Measurements from ENCODE around the gene CPOX. TPM values are rescaled to one million over a fixed set of nuclear protein-coding genes. Genes with fewer than 3 reads are reported as not detected.
"Not testable (repeated sequence)": the region's sequence is repeated elsewhere in the genome, so short reads cannot be mapped to it uniquely, and the experiment has no call there.

CPOX gene
- total RNA-seq, 4 donors from 2014 or later, result 16.8 to 68.5 (median 36.0) TPM

DNA sequence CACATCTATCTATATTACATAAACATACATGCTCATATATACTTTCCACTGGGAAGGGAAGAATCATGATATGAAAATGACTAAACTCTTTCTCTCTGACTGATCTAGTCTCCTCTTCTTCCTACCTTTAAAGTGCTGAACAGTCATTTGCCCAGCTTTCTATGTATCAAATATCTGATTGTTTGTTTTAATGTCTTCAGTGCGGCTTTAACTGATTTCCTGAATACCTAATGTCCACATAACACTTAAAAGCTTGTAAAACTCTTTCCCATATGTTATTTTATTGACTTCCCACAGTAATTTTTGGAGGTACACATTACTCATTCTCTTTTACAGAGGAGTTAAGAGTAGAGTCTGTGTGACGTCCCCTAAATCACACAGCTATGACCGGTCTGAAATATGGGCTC lies 28.2 kb downstream of the CPOX start:
- TF ChIP-seq, protein P1, sequence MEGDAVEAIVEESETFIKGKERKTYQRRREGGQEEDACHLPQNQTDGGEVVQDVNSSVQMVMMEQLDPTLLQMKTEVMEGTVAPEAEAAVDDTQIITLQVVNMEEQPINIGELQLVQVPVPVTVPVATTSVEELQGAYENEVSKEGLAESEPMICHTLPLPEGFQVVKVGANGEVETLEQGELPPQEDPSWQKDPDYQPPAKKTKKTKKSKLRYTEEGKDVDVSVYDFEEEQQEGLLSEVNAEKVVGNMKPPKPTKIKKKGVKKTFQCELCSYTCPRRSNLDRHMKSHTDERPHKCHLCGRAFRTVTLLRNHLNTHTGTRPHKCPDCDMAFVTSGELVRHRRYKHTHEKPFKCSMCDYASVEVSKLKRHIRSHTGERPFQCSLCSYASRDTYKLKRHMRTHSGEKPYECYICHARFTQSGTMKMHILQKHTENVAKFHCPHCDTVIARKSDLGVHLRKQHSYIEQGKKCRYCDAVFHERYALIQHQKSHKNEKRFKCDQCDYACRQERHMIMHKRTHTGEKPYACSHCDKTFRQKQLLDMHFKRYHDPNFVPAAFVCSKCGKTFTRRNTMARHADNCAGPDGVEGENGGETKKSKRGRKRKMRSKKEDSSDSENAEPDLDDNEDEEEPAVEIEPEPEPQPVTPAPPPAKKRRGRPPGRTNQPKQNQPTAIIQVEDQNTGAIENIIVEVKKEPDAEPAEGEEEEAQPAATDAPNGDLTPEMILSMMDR (IDR thresholded peaks at IDR 0.05), result no peak
- no peak for TF ChIP-seq POLR2A (IDR thresholded peaks at IDR 0.05)
- Histone ChIP-seq H3K27ac (peak overlapping the region; percentile 2 to 65 (median 37)), H3K4me3 (no peak overlapping the region), H3K27me3 (no peaks in the 10 kb centered on the region), H3K9me3 (no peaks in the 10 kb centered on the region), H3K36me3 (no peaks in the 10 kb centered on the region), H3K4me1 (peaks cover 0 to 6% (median 1%) of the 10 kb centered on the region in 4 donors)
- no peak for DNase-seq

DNA sequence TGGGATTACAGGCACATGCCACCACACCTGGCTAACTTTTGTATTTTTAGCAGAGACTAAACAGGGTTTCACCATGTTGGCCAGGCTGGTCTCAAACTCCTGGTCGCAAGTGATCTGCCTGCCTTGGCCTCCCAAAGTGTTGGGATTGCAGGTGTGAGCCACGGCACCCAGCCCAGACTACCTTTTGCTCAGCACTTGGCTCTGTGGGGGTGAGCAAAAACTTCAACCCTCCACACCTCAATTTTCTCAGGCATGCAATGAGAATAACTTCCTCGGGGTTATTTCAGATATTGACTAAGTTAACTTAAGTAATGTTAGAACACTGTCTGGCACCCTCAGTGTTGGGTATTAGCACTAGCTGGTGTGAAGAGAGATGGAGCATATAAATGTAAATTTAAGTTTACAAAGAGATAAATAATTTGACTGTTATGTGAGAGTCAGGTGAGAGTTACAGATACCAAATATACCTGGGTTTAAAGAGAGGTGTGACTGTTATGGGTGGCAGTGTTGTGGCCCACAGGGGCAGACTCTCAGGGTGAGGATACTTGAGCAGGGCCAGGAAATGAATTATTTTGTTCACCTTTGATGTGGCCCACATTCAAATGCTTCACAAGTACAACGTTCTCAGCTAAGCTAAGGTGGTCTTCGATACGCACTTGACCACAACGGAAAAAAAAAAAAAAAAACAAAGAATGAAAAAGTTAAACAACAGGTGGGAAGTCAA lies 29.0 kb downstream of the CPOX start:
- no peak overlapping the region for H3K4me3 ChIP-seq
- TF ChIP-seq, protein P1 (IDR thresholded peaks at IDR 0.05), result no peak
- TF ChIP-seq POLR2A (IDR thresholded peaks at IDR 0.05), result peak in 1 of 2 donors; percentile 22
- H3K27me3 ChIP-seq, result no peaks in the 10 kb centered on the region
- peaks cover 0 to 6% (median 1%) of the 10 kb centered on the region in 4 donors for H3K4me1 ChIP-seq
- H3K27ac ChIP-seq, result peak overlapping the region in 3 of 4 donors; percentile 62 to 73 (median 65)
- no peaks in the 10 kb centered on the region for H3K9me3 ChIP-seq
- no peaks in the 10 kb centered on the region for H3K36me3 ChIP-seq
- peak in 1 of 3 donors; percentile 63 for DNase-seq

DNA sequence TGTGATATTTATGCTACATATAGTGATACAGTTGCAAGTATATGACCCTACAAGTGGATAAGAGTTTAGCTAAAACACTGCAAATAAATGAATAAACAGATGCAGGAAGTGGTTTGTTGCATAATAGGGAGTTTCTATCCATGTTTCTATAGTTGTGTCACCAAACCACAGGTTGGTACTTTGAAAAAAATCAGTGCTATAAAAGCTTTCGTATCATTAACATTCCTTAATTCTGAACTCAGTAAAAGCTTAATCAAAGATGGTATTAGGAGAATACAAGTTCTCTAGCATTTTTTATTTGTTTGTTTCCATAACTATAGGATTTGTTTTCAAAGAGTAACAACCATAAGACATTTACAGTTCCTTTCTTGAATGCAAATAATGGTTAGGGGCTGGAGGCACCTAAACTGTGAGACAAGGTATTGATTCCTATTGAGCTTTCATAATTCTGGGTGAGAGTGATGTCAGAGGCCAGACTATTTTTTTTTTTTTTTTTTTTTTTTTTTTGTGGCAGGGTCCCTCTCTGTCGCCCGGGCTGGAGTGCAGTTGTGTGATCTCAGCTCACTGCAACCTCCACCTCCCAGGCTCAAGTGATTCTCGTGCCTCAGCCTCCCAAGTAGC lies 29.6 kb downstream of the CPOX start:
- peaks cover 0 to 6% (median 1%) of the 10 kb centered on the region in 4 donors for H3K4me1 ChIP-seq
- H3K36me3 ChIP-seq, result no peaks in the 10 kb centered on the region
- DNase-seq, result no peak
- H3K27ac ChIP-seq, result peak overlapping the region in 3 of 4 donors; percentile 62 to 73 (median 65)
- TF ChIP-seq POLR2A (IDR thresholded peaks at IDR 0.05), result no peak
- TF ChIP-seq, protein P1 (IDR thresholded peaks at IDR 0.05), result no peak
- no peaks in the 10 kb centered on the region for H3K9me3 ChIP-seq
- no peaks in the 10 kb centered on the region for H3K27me3 ChIP-seq
- H3K4me3 ChIP-seq, result no peak overlapping the region

DNA sequence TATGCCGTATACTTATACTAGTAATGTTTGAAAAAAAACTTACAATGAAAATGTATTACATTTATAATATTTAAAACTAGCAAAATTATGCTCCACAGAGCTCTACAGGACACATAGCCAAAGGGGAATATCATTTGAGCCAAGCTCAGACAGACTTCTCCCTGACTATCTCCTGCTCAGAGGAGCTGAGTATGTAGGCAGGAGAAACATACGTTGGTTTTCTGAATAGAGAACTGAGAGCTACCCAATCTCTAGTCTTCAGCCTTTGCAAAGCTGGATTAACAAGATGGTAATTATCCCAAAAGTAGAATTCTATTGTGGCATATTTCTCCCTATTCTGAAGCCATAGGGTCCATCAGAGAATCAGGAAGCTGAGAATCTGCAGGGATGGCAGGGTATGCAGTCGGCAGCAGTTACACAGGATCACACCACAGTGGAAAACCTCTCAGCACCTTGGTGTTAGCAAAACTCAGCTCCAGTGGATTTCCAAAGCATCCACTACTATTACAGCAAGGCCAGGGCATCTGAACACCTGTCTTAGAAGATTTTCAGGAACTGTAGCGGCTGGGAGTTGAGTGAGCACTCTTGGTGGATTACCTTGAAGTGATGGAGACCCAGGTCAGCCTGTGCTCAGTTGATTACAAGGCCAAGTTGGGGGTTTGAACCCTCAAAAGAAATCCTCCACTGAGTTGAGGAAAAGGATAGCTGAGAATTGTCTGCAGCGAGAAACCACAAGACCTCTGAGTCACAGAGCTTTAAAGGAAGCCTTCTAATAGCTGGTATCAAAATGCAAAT lies 31.5 kb downstream of the CPOX start:
- Histone ChIP-seq H3K4me1 (peaks cover 0 to 6% (median 1%) of the 10 kb centered on the region in 4 donors), H3K27me3 (no peaks in the 10 kb centered on the region), H3K9me3 (no peaks in the 10 kb centered on the region), H3K27ac (peak overlapping the region in 2 of 4 donors; percentile 24 to 55), H3K4me3 (no peak overlapping the region), H3K36me3 (no peaks in the 10 kb centered on the region)
- DNase-seq, result no peak
- TF ChIP-seq POLR2A (IDR thresholded peaks at IDR 0.05), result no peak
- TF ChIP-seq, protein P1 (IDR thresholded peaks at IDR 0.05), result no peak

DNA sequence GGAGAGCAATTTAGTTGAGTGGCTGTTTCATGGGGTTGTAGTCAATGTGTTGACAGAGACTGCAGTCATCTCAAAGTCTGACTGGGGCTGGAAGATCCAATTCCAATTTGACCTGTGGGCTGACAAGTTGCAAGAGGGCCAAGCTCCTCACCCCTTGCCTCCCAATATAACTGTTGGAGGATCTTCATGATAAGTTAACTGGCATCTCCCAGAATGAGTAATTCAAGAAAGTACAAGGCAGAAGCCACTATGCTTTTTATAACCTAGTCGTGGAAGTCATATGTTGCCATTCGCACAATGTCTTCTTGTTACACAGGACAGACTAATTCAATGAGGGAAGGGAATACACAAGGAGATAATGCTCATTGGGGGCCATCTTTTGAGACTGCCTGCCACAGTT lies 32.5 kb downstream of the CPOX start:
- DNase-seq, result no peak
- Histone ChIP-seq H3K27me3 (no peaks in the 10 kb centered on the region), H3K4me1 (peaks cover 0 to 6% (median 1%) of the 10 kb centered on the region in 4 donors), H3K36me3 (no peaks in the 10 kb centered on the region), H3K9me3 (no peaks in the 10 kb centered on the region), H3K27ac (no peak overlapping the region), H3K4me3 (no peak overlapping the region)
- TF ChIP-seq POLR2A (IDR thresholded peaks at IDR 0.05), result no peak
- TF ChIP-seq, protein P1 (IDR thresholded peaks at IDR 0.05), result no peak

DNA sequence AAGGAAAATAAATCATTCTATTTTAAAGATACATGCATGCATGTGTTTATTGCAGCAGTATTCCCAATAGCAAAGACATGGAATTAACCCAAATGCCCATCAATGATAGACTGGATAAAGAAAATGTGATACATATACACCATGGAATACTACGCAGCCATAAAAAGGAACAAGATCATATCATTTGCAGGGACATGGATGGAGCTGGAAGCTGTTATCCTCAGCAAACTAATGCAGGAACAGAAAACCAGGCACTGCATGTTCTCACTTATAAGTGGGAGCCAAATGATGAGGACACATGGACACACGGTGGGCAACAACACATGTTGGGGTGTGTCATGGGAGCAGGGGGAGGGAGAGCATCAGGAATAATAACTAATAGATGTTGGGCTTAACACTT lies 33.6 kb downstream of the CPOX start:
- H3K9me3 ChIP-seq, H3K4me1 ChIP-seq, H3K27ac ChIP-seq, H3K4me3 ChIP-seq, DNase-seq, H3K27me3 ChIP-seq, H3K36me3 ChIP-seq: not testable (repeated sequence)

All from Peyer's patch (tissue), 4 donors.